ENCODE results near the gene FAM186B. TPM values are rescaled to one million over a fixed set of nuclear protein-coding genes. Genes with fewer than 3 reads are reported as not detected.
"Not testable (repeated sequence)": the region's sequence is repeated elsewhere in the genome, so short reads cannot be mapped to it uniquely, and the experiment has no call there.

Gene FAM186B
- total RNA-seq, 1 donor from 2014 or later, result not detected

- H3K4me3 ChIP-seq (ENCODE audit: low read depth, low read length), result peak overlapping the region; percentile 64
- no peak for TF ChIP-seq CTCF (conservative IDR thresholded peaks at IDR 0.05; ENCODE audit: low read depth, low read length)
- no peak for DNase-seq (ENCODE audit: low read depth)
Measured at GRCh38 chr12:49621651-49622500, 16.4 kb upstream of the FAM186B start.

- H3K4me3 ChIP-seq (ENCODE audit: low read depth, low read length), result no peak overlapping the region
- TF ChIP-seq CTCF (conservative IDR thresholded peaks at IDR 0.05; ENCODE audit: low read depth, low read length), result no peak
- DNase-seq (ENCODE audit: low read depth), result no peak
Measured at GRCh38 chr12:49619286-49619685, 13.8 kb upstream of the FAM186B start.

GRCh38 chr12:49618576-49618975 lies 13.1 kb upstream of the FAM186B start:
- no peak overlapping the region for H3K4me3 ChIP-seq (ENCODE audit: low read depth, low read length)
- no peak for DNase-seq (ENCODE audit: low read depth)
- no peak for TF ChIP-seq CTCF (conservative IDR thresholded peaks at IDR 0.05; ENCODE audit: low read depth, low read length)

GRCh38 chr12:49616533-49617219 lies 11.2 kb upstream of the FAM186B start:
- TF ChIP-seq CTCF (conservative IDR thresholded peaks at IDR 0.05; ENCODE audit: low read depth, low read length), result no peak
- H3K4me3 ChIP-seq (ENCODE audit: low read depth, low read length), result no peak overlapping the region
- DNase-seq (ENCODE audit: low read depth), result no peak

GRCh38 chr12:49615725-49616124 lies 10.3 kb upstream of the FAM186B start:
- DNase-seq (ENCODE audit: low read depth), result no peak
- no peak overlapping the region for H3K4me3 ChIP-seq (ENCODE audit: low read depth, low read length)
- no peak for TF ChIP-seq CTCF (conservative IDR thresholded peaks at IDR 0.05; ENCODE audit: low read depth, low read length)

- no peak for TF ChIP-seq CTCF (conservative IDR thresholded peaks at IDR 0.05; ENCODE audit: low read depth, low read length)
- no peak overlapping the region for H3K4me3 ChIP-seq (ENCODE audit: low read depth, low read length)
- DNase-seq (ENCODE audit: low read depth), result no peak
Measured at GRCh38 chr12:49612210-49612609, 6.8 kb upstream of the FAM186B start.

GRCh38 chr12:49610785-49611184 lies 5.3 kb upstream of the FAM186B start:
- not testable (repeated sequence) for H3K4me3 ChIP-seq (ENCODE audit: low read depth, low read length); DNase-seq (ENCODE audit: low read depth)

All from epithelial cell of proximal tubule (primary cell).